ENCODE data around the gene MARCHF3.
A peak's percentile ranks its signal among the peaks of the same experiment; 100 is the strongest.

Gene MARCHF3

GRCh38 chr5:126982926-126983873, 47.2 kb downstream of the MARCHF3 start:
- no peak for DNase-seq

- no peak for DNase-seq
Observed at GRCh38 chr5:126982202-126982601, 48.2 kb downstream of the MARCHF3 start.

GRCh38 chr5:126981701-126982100, 48.7 kb downstream of the MARCHF3 start:
- DNase-seq = no peak

DNA sequence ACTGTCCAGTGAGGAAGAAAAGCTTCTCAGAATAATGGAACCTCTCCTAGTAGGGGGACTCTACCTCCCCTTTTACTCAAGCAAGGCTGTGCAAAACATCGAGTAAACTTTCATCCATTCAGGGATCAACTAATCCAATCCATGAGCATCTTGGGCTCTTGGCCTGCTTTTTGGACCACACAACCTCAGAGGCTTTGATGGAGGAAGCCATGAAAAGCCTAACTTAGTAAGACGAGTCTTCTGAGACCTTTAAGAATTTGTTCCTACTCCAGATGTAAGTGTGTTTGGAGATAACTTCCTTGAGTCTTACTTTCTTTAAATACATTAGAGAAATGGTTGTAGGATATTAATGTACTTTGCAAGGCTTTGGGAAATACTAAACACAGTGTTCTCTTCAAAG, 49.1 kb downstream of the MARCHF3 start:
- no peak for DNase-seq

- DNase-seq = no peak
Observed at GRCh38 chr5:126978258-126978657, 52.1 kb downstream of the MARCHF3 start.

DNA sequence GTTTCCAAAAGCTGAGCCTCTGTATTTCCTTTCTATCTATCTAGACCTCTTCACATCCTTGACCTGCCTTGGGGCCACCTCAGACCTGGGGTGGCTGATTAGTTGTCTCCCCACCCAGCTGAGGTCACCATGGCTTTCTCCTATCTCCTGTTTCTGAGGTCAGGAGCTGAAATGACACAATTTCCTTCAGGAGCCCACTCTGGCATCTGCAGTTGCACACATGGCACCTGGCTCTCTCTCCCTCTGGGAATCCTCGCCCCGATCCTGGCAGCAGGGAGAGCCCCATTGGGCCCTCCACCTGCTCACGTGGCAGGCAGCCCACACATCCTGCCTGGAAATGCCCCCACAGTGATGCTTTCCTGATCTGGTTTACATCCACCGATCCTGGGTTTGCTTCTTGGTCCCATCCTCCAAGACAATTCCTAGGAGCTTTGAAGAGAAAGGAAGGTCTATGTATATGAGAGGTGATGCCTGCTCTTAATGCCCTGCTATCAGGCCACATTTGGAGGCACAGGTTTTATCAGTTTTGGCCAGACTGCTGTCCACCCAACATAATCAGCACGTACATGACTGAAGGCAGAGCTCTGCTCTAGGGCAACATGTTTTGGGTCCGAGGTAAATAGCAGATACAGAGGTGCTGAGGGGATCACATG, 53.7 kb downstream of the MARCHF3 start:
- peak; percentile 92 for DNase-seq

GRCh38 chr5:126975796-126976195, 54.6 kb downstream of the MARCHF3 start:
- no peak for DNase-seq

DNA sequence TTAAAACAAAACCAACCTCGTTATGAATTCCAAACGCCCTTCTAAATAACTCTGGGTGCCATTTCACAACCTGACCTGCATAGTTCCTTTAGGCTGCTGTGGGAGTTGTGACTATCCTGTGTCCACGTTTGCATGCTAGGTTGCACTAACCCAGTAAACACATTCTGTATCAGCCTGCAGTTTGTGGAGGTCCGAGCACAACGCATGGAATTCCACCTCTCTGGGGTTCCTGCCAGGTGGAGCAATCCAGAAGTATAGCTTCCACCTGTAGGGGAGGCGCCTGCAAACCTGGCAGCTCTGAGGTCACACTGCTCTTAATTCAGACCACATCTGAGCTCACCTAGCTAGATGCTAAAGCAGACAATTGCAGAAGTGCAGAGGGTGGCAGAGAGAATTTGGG, 57.2 kb downstream of the MARCHF3 start:
- no peak for DNase-seq

DNA sequence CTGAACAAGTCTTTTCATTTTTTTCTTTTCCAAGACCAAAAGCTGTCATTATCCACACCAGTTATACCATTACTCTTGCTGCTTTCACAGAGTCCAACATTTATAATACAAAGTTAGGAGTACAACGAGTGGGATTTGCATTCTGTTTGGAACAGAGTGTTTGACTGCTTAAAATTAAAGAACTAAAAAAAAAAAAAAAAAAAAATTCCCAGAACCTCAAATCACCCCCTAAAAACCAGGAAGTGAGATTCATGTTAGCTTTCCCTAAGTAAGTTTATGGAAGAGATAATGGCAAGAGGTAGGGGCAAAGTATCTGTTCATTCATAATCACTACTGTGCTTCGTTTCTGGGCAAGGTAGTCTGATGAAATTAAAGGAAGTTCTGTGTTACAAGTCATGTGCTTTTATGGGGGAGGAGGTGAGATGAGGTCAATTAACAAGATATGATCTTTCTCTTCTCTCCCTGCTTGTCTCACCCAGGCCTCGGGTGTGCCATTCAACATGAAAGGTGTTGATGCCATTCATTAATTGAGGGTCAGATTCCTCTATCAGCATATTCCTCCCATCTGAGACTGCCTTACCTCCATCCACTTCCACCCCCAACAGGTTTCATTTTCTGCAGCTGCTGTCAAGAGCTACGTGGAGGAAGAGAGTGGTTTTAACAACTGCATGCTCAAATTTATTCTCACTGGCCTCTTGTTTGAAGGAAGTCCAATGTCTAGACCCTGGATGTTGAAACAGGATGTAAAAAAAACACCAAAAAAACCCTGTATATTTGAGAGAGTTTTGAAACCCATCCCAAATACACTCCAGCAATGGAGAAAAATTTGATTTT, 58.1 kb downstream of the MARCHF3 start:
- DNase-seq = peak; percentile 85

DNA sequence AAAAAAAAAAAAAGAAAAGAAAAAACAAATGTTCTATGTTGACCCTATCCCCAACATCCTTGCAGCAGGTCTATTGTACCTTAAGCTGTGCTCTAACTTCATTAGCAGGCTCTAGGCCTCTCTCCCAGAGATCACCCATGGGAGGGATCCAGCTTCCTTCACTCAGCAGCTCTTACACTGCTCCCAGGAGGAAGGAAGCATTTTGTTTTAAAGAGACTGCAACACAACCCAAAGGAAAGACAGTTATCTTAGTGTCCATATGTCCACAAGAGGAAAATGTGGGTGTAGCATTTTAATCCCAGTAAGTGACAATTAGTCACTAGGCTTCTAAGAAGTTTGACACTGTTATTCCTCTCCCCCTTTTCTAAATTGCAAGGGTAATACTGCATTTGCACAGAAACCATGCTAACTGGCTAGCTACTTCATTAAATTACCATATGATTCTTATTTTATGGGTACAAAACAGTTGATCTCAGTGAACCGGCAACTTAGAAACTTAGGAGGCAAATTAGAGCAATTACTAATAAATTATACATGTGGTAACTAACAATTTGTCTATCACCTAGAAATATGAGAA, 58.8 kb downstream of the MARCHF3 start:
- DNase-seq = peak; percentile 81

DNA sequence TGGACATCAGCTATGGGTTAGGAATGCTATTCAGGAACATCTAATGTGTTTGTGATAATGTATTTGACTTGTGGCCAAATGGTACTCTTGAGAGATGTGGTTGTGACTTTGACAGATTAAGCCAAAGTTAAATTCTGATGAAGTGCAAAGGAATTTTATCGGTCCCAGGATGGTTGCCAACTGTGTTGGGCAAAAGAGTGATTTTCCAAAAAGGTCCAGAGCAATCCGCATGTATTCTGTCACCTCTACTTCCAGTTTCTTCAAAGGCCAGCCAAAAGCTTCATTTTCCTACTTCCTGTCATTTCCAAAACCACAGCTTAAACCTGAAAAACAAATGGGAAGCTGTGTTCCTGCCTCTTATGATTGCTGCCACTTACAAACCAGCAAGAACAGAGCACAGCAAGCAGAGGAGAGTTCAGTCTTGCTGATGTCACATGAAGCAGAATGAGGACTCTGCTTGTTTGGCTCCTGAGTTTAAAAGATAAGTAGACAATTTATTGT, 59.8 kb downstream of the MARCHF3 start:
- no peak for DNase-seq

- DNase-seq = no peak
Observed at GRCh38 chr5:126969548-126969947, 60.8 kb downstream of the MARCHF3 start.

DNA sequence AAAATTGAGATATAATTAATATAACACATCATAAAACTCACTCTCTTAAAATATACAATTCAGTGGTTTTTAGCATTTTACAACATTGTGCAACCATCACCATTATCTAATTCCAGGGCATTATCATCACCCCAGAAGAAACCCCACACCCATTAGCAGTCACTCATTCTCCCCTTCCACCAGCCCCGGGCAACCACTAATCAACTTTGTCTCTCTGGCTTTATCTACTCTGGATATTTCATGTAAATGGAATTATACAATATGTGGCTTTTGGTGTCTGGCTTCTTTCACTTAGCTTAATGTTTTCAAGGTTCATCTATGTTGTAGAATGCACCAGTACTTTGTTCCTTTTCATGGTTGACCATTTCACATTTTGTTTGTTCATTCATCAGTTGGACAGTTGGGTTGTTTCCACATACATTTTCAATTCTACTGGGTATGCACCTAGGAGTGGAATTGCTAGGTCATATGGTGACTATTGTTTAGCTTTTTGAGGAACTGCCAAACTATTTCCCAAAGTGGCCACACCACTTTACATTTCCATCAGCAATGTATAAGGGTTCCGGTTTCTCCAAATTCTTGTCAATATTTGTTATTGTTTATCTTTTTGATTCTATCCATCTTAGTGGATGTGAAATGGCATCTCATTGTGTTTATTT, 62.4 kb downstream of the MARCHF3 start:
- peak; percentile 71 for DNase-seq

- no peak for DNase-seq
Observed at GRCh38 chr5:126965487-126965886, 64.9 kb downstream of the MARCHF3 start.

GRCh38 chr5:126965061-126965475, 65.3 kb downstream of the MARCHF3 start:
- DNase-seq = peak; percentile 51

GRCh38 chr5:126963822-126964375, 66.5 kb downstream of the MARCHF3 start:
- DNase-seq = no peak

DNA sequence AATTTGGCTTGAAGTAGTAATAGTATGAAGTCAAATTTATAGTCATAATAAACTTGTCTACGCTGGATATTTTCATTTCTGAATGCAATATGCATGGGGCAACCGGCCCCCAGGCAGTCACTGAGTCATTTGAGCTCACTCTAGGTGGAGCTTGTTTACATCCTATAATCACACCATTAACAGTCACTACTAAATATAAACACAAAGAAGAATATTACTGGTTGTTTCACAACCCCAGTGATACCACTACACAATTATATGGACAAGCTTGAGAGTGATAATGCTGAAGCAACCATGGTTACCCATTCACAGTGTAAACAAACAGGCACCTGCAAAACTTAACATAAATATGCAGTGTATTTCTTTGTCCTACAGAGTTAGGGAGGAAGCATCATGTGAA, 68.7 kb downstream of the MARCHF3 start:
- no peak for DNase-seq

DNA sequence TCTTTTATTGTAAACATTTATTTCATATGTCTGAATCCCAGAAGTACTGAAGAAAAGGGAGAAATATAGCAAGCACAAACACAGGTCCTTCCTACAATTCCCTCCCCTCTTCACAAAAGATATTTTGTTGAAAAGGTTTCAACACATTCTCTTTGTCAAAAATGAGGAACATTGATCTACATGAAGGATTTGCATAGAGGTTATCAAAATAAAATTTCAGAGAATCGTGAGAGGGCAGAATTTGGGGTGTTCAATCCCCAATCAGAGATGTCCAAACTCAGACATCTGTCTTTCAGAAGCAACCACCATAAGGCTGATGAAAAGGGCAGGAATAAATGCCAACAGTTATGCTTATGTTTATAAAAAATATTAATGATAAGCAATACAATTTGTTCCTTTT, 69.2 kb downstream of the MARCHF3 start:
- no peak for DNase-seq

- no peak for DNase-seq
Observed at GRCh38 chr5:126959188-126959587, 71.2 kb downstream of the MARCHF3 start.

- DNase-seq = no peak
Observed at GRCh38 chr5:126956991-126957390, 73.4 kb downstream of the MARCHF3 start.

- no peak for DNase-seq
Observed at GRCh38 chr5:126954981-126955380, 75.4 kb downstream of the MARCHF3 start.

DNA sequence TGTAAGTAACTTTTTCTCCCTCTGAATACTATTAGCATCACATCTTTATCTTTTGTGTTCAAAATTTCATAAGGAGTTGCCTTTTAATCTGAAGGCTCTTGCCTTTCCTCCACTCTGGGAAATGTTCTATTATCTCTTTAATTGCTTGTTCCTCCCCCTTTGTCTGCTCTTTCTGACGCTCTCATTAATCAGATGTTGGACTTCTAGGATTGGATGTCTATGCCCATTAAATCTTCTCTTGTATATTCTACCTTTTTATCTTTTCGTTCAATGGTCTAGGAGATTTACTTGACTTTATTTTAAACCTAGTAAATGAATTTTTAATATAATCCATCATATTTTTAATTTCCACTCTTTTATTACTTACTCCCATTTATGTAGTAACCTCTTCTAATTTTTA, 76.7 kb downstream of the MARCHF3 start:
- no peak for DNase-seq

Measured in hematopoietic multipotent progenitor cell treated with erythropoietin and hydrocortisone succinate and interleukin-3 and kit ligand, for 6 days (in vitro differentiated cells).